ENCODE data around the gene DISP3. TPM values are rescaled to one million over a fixed set of nuclear protein-coding genes. Genes with fewer than 3 reads are reported as not detected.

The DISP3 gene
- total RNA-seq, 4 donors from 2014 or later, result not detected

GRCh38 chr1:11443961-11444658 is 34.8 kb upstream of the DISP3 start:
- no peak for DNase-seq
- intact Hi-C loops (cut with DNase I), result no loop called here
- Histone ChIP-seq H3K27me3 (no peaks in the 10 kb centered on the region), H3K4me1 (no peaks in the 10 kb centered on the region), H3K9me3 (no peaks in the 10 kb centered on the region), H3K36me3 (no peaks in the 10 kb centered on the region), H3K4me3 (replicated peaks in 1 of 3) (no peak overlapping the region), H3K27ac (no peak overlapping the region)
- 49 to 55% methylated on average over 8 of the region's 8 CpGs for WGBS, 2 donors
- no peak for TF ChIP-seq CTCF (IDR thresholded peaks at IDR 0.05)

GRCh38 chr1:11444907-11445306 is 34.0 kb upstream of the DISP3 start:
- Histone ChIP-seq H3K27me3 (no peaks in the 10 kb centered on the region), H3K4me1 (no peaks in the 10 kb centered on the region), H3K9me3 (no peaks in the 10 kb centered on the region), H3K36me3 (no peaks in the 10 kb centered on the region), H3K27ac (no peak overlapping the region), H3K4me3 (replicated peaks in 1 of 3) (no peak overlapping the region)
- DNase-seq, result no peak
- no peak for TF ChIP-seq CTCF (IDR thresholded peaks at IDR 0.05)
- TF ChIP-seq POLR2A (IDR thresholded peaks at IDR 0.05), result no peak
- WGBS, 2 donors, result 71 to 74% methylated on average over 2 to 4 of the region's 7 CpGs
- intact Hi-C loops (cut with DNase I), result no loop called here

- no peak for DNase-seq
- 69 to 75% methylated on average over 9 to 10 of the region's 10 CpGs for WGBS, 2 donors
- Histone ChIP-seq H3K27me3 (no peaks in the 10 kb centered on the region), H3K4me1 (no peaks in the 10 kb centered on the region), H3K4me3 (replicated peaks in 1 of 3) (no peak overlapping the region), H3K27ac (no peak overlapping the region), H3K36me3 (no peaks in the 10 kb centered on the region), H3K9me3 (no peaks in the 10 kb centered on the region)
- intact Hi-C loops (cut with DNase I), result no loop called here
- no peak for TF ChIP-seq POLR2A (IDR thresholded peaks at IDR 0.05)
- TF ChIP-seq CTCF (IDR thresholded peaks at IDR 0.05), result no peak
Measured at GRCh38 chr1:11447903-11448302, 31.1 kb upstream of the DISP3 start.

- H3K9me3 ChIP-seq, result no peaks in the 10 kb centered on the region
- no peak overlapping the region for H3K4me3 ChIP-seq (replicated peaks in 1 of 3)
- H3K36me3 ChIP-seq, result no peaks in the 10 kb centered on the region
- H3K27ac ChIP-seq, result no peak overlapping the region
- 69 to 73% methylated on average over 20 of the region's 20 CpGs for WGBS, 2 donors
- no peak for TF ChIP-seq CTCF (IDR thresholded peaks at IDR 0.05)
- no peak for TF ChIP-seq POLR2A (IDR thresholded peaks at IDR 0.05)
- intact Hi-C loops (cut with DNase I), result no loop called here
- no peaks in the 10 kb centered on the region for H3K4me1 ChIP-seq
- H3K27me3 ChIP-seq, result no peaks in the 10 kb centered on the region
- no peak for DNase-seq
Measured at GRCh38 chr1:11448373-11449099, 30.4 kb upstream of the DISP3 start.

- TF ChIP-seq POLR2A (IDR thresholded peaks at IDR 0.05) (no peak), CTCF (IDR thresholded peaks at IDR 0.05) (no peak)
- intact Hi-C loops (cut with DNase I), result no loop called here
- no peaks in the 10 kb centered on the region for H3K9me3 ChIP-seq
- no peaks in the 10 kb centered on the region for H3K4me1 ChIP-seq
- WGBS, 2 donors, result 69 to 73% methylated on average over 11 of the region's 11 CpGs
- H3K4me3 ChIP-seq (replicated peaks in 1 of 3), result no peak overlapping the region
- DNase-seq, result no peak
- no peaks in the 10 kb centered on the region for H3K36me3 ChIP-seq
- no peaks in the 10 kb centered on the region for H3K27me3 ChIP-seq
- no peak overlapping the region for H3K27ac ChIP-seq
Measured at GRCh38 chr1:11449100-11449403, 29.9 kb upstream of the DISP3 start.

Measured in thyroid gland (tissue), 4 donors.